HG03571 (cell line): Measurements from ENCODE around the gene CRY2.

Experiments used
- ATAC-seq: cut with Tn5 transposase; IDR thresholded peaks from one replicate; pipeline ENCODE4 v1.9.1; 2021; ENCODE audit not compliant: unreplicated experiment

Gene CRY2

DNA sequence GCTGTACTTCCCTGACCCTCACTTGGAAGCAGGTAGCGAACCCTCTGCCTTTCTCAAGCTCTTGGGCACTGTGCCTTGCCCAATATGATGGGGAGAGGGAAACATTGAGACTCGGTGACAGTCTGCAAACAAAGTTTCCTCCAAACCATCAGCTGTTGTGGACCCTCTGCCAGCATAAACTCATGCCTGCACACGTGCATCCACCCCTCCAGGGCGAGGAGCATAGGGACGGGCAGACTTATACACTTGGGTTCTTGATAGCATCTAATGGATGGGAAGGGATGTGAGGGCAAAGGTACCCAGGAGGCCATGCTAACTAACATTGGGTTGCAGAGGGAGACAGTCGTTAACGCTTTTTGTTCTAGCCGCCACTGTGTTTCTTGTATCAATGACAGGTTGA is 29.9 kb downstream of the CRY2 start:
- ATAC-seq = no peak

DNA sequence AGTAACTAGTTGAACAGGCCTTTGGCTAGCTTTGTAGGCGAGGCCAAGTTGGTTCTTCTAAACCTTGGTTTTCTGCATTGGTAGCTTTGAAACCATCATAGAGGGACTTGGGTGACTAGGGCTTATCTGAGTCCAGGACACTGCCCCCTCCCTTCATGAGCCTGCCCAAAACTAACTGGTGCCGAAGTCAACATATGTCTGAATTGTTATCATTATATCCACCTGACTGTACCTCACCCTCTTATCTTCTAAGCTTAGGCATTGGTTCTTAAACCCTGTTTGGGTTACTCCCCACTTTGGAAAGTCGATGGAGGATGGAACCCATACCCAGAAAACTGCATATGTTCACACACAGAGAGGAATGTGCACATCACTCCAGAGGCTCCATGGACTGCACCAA is 30.6 kb downstream of the CRY2 start:
- no peak for ATAC-seq

DNA sequence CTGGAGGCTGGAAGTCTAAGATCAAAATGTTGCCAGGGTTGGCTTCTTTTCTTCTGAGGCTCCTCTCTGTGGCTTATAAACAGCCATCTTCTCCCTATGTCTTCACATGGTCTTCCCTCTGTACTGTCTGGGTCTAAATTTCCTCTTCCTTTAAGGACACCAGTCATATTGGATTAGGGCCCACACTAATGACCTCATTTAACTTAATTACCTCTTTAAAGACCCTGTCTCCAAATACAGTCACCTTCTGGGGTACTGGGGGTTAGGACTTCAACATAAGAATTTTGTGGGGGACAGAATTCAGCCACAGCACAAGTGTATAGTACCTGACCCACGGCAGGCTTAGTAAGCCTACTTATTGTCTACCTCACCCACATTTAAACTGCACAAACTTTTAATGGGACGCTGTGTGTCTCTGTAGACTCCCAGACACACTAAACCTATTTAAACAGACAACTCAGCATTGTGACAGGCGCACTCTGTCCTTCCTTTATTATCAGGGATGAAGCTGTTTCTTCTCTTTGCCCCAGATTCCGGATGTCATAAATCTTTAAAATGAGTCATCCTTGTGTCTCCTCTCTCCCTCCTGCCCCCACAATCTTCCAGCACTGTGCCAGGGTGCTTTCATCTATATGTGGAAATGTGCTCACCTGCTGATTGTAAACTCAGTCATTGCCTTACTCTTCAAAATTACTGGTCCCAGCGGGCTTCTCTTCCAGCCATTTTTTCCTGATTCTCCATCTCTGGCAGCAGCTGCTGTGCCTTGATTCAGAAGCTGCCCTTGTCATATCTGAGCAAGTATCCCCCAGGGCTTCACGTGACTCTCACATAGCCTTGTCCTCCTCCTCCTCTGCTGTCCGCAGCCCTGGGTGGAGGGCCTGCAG is 32.8 kb downstream of the CRY2 start:
- no peak for ATAC-seq

DNA sequence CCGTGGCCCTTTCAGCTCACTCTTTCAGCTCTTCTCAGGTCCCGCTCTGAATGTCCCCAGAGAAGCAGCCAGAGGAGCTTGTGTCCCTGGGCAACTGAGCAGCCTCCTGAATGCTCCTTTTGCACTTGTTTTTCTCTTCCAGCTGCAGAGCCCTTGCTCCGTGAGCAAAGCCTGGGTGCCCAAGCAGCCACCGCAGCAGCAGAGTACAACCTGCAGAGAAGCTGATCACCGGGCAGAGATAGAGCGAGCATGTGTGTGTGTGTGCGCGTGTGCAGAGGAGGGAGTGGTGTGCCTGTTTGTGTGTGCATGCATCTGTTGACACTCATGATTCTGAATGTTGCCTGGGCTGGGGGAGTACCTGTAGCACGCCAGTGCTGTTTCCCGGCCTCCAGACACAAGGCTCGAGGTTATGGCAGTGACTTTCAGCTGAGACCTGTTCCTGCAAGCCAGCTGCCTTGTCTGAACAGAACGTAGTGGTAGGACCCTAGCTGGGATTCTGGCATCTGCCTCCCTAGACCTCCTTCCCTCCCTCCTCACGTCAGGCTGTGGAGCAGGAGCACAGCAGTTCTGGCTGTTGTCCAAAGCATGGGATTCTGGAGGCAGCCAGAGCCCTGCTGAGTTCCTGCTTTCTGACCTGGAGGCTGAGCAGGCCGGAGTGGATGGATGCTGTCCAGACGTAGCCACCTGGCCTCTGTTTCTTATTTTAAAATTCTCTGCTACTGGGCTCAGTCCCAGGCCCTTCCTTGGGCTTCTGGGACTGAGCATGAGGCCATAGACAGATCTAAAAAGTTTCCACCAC is 33.7 kb downstream of the CRY2 start:
- ATAC-seq = no peak

DNA sequence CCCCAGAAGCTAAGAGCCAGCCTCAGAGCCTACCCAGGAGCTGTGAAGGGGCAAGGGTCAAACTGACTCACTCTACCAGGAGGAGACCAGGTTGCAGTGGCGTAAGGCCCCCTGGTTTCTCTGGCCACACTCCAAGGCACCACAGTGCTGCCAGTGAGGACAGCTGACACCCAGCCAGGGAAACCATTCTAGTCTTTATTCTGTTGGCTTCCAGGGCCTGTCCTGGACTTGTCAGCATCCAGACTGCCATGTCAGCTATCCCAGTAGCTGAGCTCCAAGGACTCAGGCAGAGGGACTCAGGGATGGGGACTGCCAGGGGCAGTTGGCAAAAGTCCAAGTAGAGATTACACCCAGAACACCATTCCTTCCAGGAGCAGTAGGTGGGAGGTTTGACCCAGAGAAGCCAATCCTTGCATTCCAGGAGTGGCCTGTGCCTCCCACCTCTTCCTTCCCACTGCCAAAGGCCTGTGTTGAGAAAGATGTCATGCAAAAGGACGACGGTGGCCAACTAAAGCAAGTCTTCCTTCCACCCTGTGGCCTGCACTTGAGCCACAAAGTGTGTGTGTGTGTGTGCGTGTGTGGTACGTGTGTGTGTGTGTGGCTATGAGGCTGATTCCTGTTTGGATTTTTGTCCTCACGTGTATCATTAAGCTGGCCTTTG is 34.6 kb downstream of the CRY2 start:
- ATAC-seq = no peak

DNA sequence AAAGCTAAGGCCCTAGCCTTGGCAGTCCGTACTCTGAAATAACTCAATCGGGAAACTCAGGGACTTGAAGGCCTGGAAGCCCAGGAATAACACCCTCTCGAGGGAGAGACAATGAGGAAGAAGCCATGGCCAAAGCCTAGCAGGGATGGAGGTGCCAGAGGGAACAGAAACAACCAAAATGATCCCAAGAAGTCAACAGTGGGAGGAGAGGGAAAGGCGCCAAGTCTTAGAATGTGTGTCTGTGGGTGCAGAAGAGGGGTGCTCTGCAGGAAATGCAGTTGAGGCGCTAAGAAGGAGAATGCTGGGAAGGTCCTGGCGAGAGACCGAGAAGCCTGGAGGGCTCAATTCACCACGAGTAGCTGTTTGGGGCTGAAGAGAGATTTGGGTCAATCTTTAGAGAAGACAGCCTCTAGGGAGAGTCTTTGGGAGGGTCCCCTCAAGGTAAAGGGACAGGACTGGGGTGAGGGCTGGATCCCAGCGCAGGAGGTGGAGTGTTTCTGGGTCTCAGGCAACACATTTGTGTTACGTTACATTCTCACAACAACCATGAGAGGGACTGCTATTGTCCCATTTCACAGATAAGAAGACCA is 37.4 kb downstream of the CRY2 start:
- no peak for ATAC-seq

DNA sequence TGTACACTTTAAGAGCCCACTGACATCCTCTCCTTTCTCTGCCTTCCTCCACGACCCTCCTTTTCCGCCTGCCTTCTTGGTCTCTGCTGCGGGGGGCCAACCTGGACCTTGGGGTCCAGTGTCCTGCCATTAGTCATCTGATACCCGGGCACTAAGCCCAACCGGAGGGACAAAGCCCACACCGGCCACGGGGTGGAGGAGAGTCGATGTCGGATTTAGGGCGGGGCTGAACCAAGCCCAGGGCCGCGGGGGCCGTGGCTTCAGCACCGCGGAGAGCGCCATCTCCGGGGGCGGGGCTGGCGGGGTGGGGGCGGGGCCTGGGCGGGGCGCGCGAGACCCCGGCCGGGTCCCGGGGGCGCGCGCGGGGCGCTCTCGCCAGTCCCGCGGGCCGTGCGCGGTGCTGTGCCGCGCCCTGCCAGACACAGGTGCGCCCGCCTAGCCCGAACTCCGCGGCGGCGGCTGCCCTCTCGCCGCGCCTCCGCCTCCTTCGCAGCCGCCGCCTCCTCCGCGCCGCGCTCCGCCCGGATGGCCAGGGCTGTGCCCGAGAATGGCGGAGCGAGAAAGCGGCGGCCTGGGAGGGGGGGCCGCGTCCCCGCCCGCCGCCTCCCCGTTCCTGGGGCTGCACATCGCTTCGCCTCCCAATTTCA is 38.1 kb downstream of the CRY2 start, which contains the start of gene MAPK8IP1:
MAPK8IP1 (plus strand) TSS at position 378 of the 647 bp plus-strand sequence; CDS start at position 548, 170 bp downstream.
- ATAC-seq = no peak

DNA sequence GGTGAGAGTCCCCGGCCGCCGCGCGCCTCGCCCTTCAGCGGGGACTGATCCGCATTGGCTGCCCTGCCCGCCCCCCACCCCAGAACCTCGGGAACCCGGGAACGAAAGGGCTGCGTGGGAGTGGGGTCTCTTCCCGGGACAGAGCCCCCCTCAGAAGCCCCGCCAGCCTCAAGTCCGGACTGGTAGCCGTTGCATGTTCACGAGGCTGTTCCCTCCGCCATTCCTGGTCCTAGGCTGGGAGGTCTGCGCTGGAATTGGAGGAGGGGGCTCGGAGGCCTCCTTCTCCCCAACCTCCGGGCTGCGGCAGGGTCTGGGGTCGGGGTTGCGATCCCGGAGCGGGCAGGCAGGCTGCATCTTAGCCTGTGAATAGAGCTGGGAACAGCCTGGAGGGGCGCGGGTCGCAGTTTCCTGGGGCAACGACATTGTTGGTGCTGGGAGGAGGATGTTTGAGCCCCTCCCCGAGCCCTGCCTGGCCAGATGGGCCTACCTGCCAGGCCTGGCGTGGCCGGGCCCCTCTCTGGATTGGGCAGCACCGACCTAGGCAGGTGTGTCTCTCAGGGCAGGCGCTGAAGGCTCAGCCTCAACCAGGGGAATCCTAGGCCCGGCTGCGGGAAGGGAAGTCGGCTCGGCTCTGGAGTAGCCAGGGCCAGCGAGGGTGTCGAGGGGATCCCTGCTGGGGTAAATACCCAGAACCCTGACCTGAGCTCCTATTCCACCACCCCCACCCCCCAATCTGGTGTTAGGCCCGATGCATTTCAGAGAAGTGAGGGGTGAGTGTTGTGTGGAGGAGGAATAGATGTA is 38.8 kb downstream of the CRY2 start:
- no peak for ATAC-seq

DNA sequence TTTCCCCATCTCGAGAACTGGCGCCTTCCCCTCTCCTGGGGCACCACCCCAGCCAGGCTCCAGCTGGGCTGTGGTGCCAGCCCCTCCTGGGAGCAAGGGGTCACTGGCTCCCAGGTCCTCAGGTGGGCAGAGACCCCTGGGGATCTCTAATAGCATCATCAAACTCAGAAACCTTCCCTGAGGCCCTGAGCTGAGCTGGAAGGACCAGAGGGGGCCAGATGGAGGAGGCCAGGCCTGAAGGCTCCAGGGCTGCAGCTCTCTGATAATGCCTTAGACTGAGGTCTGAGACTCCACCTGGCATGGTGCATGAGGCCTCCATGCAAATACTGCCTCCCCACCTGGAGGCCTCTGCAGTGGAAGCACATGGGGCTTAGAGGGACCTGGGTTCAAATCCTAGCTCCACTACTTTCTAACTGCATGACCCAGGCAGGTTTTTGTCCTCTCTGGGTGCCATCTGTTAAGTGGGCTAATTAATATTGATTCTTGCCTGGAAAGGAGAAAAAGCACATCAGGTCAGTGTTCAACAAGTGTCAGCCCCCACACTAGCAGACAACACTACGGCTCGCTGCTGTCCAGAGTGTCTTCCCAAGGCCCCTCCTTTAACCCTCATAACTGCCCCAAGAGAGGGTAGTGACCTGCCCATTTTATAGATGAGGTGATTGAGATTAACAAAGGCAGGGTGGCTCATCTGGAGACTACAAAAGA is 39.7 kb downstream of the CRY2 start:
- no peak for ATAC-seq

DNA sequence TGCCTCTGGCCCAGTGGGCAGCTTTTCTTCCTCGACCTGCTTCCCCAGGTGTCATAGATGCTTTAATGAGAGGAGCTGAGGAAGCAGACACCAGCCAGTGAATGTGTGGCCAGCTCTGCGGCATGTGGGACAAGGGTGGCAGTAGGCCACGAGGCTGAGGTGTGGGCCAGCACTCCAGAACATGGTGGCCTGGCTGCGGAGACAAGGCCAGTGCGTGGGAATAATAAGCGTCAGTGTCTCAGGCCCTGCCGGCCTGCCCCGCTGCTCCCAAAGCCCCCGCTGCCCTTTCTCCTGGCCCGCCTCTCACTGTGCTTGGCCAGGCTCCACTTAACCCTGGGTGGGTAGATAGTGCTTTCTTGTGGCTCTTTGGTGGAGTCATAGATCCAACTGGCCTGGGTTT is 40.3 kb downstream of the CRY2 start:
- ATAC-seq = no peak

DNA sequence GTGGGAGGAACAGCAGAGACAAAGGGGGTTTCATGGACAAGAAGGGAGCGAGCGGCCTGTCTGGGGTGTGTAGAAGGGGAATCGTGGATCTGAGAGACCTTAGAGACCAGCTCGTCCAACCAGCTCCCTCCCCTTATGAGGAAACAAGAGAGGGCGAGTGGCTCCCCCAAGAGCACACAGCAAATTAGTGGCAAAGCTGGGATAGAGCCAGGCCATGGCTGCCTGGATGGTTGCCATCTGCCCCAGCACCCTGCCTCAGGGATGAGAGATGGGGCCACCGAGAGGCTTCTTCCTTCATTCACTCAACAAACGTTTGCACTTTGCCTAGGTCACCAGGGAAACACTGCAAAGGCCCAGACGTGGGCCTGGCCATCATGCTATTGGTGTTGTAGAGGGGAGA is 42.3 kb downstream of the CRY2 start:
- ATAC-seq = no peak

DNA sequence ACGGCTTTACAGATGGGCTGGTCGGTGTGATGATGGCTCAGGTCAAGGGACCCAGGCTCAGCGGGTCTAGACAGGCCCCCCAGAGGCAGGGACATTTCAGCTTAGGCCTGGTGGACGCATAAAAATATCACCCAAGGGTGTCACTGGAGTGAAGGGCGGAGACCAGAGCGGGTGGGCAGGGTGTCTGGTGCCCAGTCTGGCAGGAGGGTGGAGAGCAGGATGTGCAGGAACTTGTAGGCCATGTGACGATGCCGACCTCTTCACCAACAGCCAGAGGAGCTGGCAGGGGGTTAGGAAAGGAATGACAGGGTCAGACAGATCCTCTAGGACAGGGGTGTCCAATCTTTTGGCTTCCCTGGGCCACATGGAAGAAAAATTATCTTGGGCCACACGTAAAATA is 42.7 kb downstream of the CRY2 start:
- no peak for ATAC-seq

DNA sequence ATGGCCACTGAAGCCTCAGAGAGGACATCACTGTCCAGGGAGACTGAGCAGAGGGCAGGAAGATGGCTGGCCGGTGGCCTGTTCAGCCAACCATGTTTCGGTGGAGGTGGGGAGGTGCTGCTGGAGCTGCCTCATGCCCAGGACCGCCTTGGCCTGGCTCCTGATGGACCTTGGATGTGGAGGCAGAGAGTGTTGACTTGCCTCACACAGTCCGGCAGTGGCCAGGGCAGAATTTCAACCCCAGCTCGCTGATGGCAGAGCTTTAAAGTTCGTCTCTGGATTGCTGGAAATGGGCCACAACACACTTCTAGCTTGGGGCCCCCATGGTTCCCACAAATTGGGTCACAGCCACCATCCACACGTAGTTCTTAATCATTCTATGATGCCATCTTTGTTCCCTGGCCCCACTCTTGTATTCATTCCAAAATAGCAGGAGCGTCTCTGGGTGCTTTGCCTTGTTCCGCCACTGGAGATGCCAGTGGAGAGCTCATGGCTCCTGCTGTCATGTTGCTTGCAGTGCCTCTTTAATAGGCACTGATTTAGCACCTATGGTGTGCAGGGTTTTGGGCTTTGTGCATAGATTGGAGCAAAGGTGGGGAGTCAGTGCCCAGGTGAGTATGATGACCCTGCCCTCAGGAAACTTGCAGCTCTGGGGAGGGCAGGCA is 43.7 kb downstream of the CRY2 start:
- ATAC-seq = no peak

DNA sequence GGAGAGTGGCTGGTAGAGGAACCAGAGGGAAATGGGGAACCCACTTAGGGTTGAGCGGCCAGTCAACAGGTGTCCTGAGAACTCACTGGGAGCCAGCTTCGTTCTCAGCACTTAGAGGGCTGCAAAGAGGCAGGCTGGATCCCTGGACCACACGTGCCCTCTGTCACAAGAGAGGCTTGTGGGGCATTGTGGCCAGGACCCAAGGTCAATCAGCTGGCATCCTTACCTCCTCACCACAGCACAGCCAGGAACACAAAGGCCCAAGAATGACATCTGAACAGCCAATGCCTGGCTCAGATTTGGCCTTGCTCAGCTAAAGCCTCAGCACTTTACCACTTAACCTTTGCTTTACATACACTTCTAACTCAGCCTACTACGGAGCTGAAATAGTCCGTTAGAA is 45.6 kb downstream of the CRY2 start:
- ATAC-seq = no peak

DNA sequence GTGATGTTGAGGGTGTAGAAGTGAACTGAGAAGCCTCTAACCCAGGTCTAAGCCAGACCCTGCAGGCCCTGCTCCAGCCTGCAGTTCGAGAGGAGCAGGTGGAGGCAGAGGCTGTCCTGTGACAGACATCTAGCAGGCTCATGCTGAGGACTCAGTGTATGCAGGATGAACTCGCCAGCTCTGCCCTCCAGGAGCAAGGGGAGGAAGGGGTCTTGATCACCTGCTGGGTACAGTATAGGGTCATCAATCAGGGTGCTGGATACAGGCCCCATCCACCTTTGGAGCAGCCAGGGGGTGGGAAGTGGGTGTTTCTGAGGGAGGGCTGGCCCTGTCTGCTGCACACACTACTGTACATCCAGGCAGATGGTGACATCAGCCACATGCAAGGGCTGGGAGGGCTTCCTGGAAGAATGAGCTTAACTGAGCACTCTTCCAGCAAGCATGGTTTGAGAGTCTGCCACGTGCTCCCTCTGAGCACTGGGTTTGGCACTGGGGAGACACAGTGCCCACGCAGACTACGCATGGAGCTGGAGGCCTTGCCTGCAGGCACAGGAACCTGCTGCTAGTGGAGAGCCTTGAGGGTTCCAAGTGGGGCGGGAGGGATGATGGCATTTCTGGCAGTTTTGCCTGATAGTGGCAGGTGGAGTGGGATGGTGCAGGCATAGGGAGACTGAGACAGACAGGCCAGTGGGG is 47.4 kb downstream of the CRY2 start:
- ATAC-seq = no peak

DNA sequence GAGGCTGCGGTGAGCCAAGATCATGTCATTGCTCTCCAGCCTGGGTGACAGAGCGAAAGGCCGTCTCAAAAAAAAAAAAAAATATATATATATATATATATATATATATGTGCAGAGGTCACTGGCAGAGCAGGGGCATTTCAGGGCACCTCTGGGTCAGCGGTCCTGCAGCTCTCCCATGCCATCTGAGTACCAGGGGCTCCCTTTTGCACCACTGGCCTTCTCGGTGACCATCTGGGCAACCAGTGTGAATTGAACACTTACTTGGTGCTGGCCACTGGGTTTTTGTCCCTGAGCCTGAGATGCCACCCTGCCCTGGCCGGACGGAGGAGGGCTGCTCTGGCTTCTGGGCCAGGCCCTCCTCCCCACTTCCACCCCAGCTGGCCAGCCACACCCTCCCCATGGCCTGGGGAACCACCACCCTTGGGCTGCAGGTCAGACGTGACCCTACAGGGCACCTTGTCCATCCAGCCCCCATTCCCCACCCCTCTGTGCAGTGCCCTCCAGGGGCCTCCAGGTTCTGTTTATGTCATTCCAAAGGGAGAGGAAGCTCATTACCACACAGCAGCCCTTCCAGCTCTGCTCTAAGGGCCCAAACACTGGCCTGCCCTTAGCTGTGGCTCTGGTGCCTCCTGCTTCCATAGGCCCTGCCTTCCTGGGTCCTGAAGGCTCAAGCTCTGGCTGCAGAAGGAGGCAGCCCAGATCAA is 48.4 kb downstream of the CRY2 start:
- ATAC-seq = no peak

DNA sequence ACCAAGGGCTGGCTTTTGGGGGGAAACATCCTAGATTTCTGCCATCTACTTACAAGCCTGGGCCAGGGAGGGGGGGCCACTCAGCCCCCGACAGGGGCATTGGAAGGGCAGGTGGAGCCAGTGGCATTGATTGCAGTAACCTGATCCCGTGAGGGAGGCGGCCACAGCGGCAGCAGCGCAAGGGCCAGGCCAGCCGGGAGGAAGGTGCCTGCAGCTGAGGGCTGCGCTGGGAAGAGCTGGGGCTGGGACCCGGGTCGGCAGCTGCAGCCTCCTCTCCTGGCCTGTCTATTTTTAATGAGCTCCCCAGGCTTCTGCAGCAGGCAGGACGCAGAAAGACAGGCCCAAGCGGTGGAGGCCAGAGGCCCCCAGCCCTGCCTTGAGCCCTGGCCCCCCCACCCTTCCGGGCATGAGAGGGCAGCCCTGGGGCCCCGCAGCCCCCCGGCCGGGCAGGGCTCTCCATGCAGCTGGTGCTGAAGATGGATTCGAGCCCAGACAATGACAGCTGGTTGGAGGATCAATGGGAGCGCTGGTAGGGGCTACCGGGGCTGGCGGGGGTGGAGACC is 49.2 kb downstream of the CRY2 start:
- no peak for ATAC-seq
